CD4-positive, CD25-positive, alpha-beta regulatory T cell (primary cell): ENCODE measurements around the gene NPB. TPM values are rescaled to one million over a fixed set of nuclear protein-coding genes. Genes with fewer than 3 reads are reported as not detected.

Experiments used
- ATAC-seq, 2 donors: fragments of 150-1000 bp; cut with Tn5 transposase; one replicate each; pipeline ENCODE4 v1.10.0; 2021; ENCODE audit warnings: low read depth in 2 of 2, moderate number of reproducible peaks in 2 of 2, moderate library complexity in 1 of 2
- DNase-seq, 3 donors: peaks; one replicate each; pipeline versions ENCODE4 v3.0.0 to v3.0.0-alpha.2; 2012 to 2022; ENCODE audit warnings: mixed read lengths in 1 of 3
- H3K27ac ChIP-seq: one replicate; pipeline ENCODE4 v1.7.0; 2013; ENCODE audit warnings: mild to moderate bottlenecking, low read length; ENCODE audit not compliant: insufficient read depth, poor library complexity, severe bottlenecking
- H3K27me3 ChIP-seq: one replicate; pipeline ENCODE4 v1.7.0; 2013; ENCODE audit warnings: low read length; ENCODE audit not compliant: control insufficient read depth, insufficient read depth
- H3K36me3 ChIP-seq: one replicate; pipeline ENCODE4 v1.7.0; 2013; ENCODE audit warnings: mild to moderate bottlenecking, low read length, moderate library complexity; ENCODE audit not compliant: control insufficient read depth, insufficient read depth
- H3K4me1 ChIP-seq: 2 replicates; pipeline ENCODE4 v1.7.0; 2013; ENCODE audit warnings: mild to moderate bottlenecking, low read length; ENCODE audit not compliant: insufficient read depth, control insufficient read depth, poor library complexity, severe bottlenecking
- H3K4me3 ChIP-seq: one replicate; pipeline ENCODE4 v1.7.0; 2013; ENCODE audit warnings: low read depth, mild to moderate bottlenecking, low read length, moderate library complexity
- H3K9me3 ChIP-seq, 2 experiments: 1 replicate in 1 of 2; 2 replicates in 1 of 2; pipeline ENCODE4 v1.7.0; 2013; ENCODE audit warnings: low read length in 2 of 2, mild to moderate bottlenecking in 1 of 2, moderate library complexity in 1 of 2; ENCODE audit not compliant: control insufficient read depth in 2 of 2
- H3K27ac Mint-ChIP-seq, 3 donors: one replicate each; pipeline ENCODE4 v1.8.0; 2020 to 2022; ENCODE audit warnings: mild to moderate bottlenecking in 3 of 3, mixed read lengths in 3 of 3, moderate library complexity in 2 of 3
- H3K27me3 Mint-ChIP-seq: one replicate; pipeline ENCODE4 v1.8.0; 2022; ENCODE audit warnings: mild to moderate bottlenecking, mixed read lengths
- H3K36me3 Mint-ChIP-seq: one replicate; pipeline ENCODE4 v1.8.0; 2020; ENCODE audit warnings: mixed read lengths
- H3K4me1 Mint-ChIP-seq, 4 donors: one replicate each; pipeline ENCODE4 v1.8.0; 2020 to 2022; ENCODE audit warnings: mixed read lengths in 4 of 4, mild to moderate bottlenecking in 1 of 4
- H3K4me3 Mint-ChIP-seq, 4 donors: one replicate each; pipeline ENCODE4 v1.8.0; 2020 to 2022; ENCODE audit warnings: mild to moderate bottlenecking in 4 of 4, mixed read lengths in 4 of 4, moderate library complexity in 3 of 4
- H3K9me3 Mint-ChIP-seq, 7 donors: one replicate each; pipeline ENCODE4 v1.8.0; 2020 to 2022; ENCODE audit warnings: mixed read lengths in 7 of 7, mild to moderate bottlenecking in 3 of 7, moderate library complexity in 2 of 7
- polyA plus RNA-seq, 4 donors: library from polyadenylated mRNA; unstranded; fragments of 300-500 nt; fragmentation: Illumina TruSeq; gene quantifications; one replicate each; pipeline ENCODE4 v1.2.3, GENCODE V29; 2021
- total RNA-seq: library from RNA; stranded (reverse); gene quantifications from one replicate; pipeline ENCODE4 v1.2.3, GENCODE V29; 2022

The NPB gene
- total and polyA plus RNA-seq, 5 donors from 2014 or later, result 0.10 TPM; not detected in 4

GRCh38 chr17:81904600-81905423 is 2.8 kb downstream of the NPB start:
- Mint-ChIP-seq H3K4me1 (peaks cover 0 to 12% (median 3%) of the 10 kb centered on the region in 4 donors), H3K9me3 (no peaks in the 10 kb centered on the region), H3K27ac (no peak overlapping the region), H3K4me3 (no peak overlapping the region), H3K27me3 (peaks cover 9% of the 10 kb centered on the region), H3K36me3 (peaks cover 12% of the 10 kb centered on the region)
- Histone ChIP-seq H3K4me1 (peaks cover 14% of the 10 kb centered on the region), H3K9me3 (no peaks in the 10 kb centered on the region), H3K27me3 (no peaks in the 10 kb centered on the region), H3K4me3 (no peak overlapping the region), H3K36me3 (peaks cover 7% of the 10 kb centered on the region), H3K27ac (no peak overlapping the region)
- DNase-seq (no peak), ATAC-seq (no peak)

GRCh38 chr17:81905424-81905875 is 3.4 kb downstream of the NPB start:
- no peak for DNase-seq
- H3K4me1 Mint-ChIP-seq, result peaks cover 0 to 15% (median 3%) of the 10 kb centered on the region in 4 donors
- no peak overlapping the region for H3K27ac Mint-ChIP-seq
- peaks cover 21% of the 10 kb centered on the region for H3K4me1 ChIP-seq
- no peak overlapping the region for H3K4me3 Mint-ChIP-seq
- peaks cover 3% of the 10 kb centered on the region for H3K36me3 ChIP-seq
- H3K27me3 ChIP-seq, result no peaks in the 10 kb centered on the region
- peaks cover 6% of the 10 kb centered on the region for H3K36me3 Mint-ChIP-seq
- ATAC-seq, result no peak
- no peaks in the 10 kb centered on the region for H3K9me3 ChIP-seq
- peaks cover 9% of the 10 kb centered on the region for H3K27me3 Mint-ChIP-seq
- no peak overlapping the region for H3K27ac ChIP-seq
- no peak overlapping the region for H3K4me3 ChIP-seq
- H3K9me3 Mint-ChIP-seq, result no peaks in the 10 kb centered on the region

- ATAC-seq, result no peak
- Mint-ChIP-seq H3K4me3 (no peak overlapping the region), H3K4me1 (peaks cover 0 to 14% (median under 1%) of the 10 kb centered on the region in 4 donors), H3K9me3 (no peaks in the 10 kb centered on the region), H3K27ac (no peak overlapping the region), H3K27me3 (peaks cover 5% of the 10 kb centered on the region), H3K36me3 (peaks cover 3% of the 10 kb centered on the region)
- no peak overlapping the region for H3K4me3 ChIP-seq
- no peak for DNase-seq
- peaks cover 3% of the 10 kb centered on the region for H3K36me3 ChIP-seq
- no peaks in the 10 kb centered on the region for H3K27me3 ChIP-seq
- H3K9me3 ChIP-seq, result no peaks in the 10 kb centered on the region
- peaks cover 26% of the 10 kb centered on the region for H3K4me1 ChIP-seq
- no peak overlapping the region for H3K27ac ChIP-seq
Measured at GRCh38 chr17:81905993-81906392, 4.0 kb downstream of the NPB start.

- peaks cover 26% of the 10 kb centered on the region for H3K4me1 ChIP-seq
- Mint-ChIP-seq H3K36me3 (no peaks in the 10 kb centered on the region), H3K27me3 (no peaks in the 10 kb centered on the region), H3K27ac (no peak overlapping the region), H3K9me3 (no peaks in the 10 kb centered on the region), H3K4me1 (peaks cover 0 to 8% (median under 1%) of the 10 kb centered on the region in 4 donors), H3K4me3 (peak overlapping the region in 1 of 4 donors; percentile 22)
- H3K36me3 ChIP-seq, result peaks cover 3% of the 10 kb centered on the region
- no peak overlapping the region for H3K4me3 ChIP-seq
- ATAC-seq (no peak), DNase-seq (no peak)
- H3K27ac ChIP-seq, result no peak overlapping the region
- H3K27me3 ChIP-seq, result no peaks in the 10 kb centered on the region
- H3K9me3 ChIP-seq, result no peaks in the 10 kb centered on the region
Measured at GRCh38 chr17:81906476-81907218, 4.6 kb downstream of the NPB start.

DNA sequence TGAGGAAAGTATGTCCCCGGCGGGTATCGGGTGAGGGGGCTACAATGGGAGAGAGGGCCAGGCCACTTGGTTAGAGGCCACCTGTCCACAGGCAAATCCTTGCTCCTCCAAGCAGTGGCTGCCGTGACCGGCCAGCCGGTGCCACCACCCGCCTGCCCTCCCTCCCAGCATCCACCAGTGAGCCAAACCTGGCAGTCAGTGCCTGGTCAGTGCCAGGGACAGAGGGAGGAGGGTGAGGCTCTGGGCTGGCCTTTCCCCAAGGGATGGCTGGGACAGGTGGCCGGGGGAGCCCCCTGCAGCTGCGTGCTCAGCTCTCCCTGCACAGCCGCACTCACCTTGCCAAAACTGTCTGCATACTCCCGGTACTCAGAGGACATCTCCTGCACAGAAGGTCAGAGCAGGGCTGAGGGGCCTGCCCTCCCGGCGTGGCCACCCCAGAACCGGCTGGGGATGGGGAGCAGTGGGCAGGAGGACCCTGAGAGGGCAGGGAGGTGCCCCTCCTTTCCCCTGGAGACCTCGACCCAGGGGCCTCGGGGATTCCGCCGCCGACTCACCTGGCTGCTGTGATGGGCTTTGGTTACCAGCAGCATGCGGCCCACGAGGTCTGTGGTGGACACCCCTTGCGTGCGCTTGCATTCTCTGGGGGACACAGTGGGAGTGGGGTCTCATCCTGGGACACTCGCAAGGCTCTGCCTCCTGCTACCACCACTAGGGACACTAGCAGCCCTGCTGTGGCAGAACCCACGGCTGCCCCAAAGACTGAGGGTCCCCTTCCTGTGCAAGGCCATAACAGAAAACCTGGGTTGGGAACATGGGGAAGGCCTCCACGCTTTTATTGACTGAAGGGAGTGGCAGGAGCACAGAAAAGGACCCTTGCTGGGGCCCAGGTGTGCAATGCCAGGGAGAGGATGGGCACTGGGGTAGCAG is 5.4 kb downstream of the NPB start:
- ATAC-seq (no peak), DNase-seq (no peak)
- no peaks in the 10 kb centered on the region for H3K27me3 Mint-ChIP-seq
- H3K36me3 Mint-ChIP-seq, result no peaks in the 10 kb centered on the region
- Histone ChIP-seq H3K27ac (no peak overlapping the region), H3K36me3 (peaks cover 5% of the 10 kb centered on the region), H3K4me1 (peaks cover 21% of the 10 kb centered on the region), H3K27me3 (no peaks in the 10 kb centered on the region), H3K4me3 (no peak overlapping the region), H3K9me3 (no peaks in the 10 kb centered on the region)
- peaks cover 0 to 8% (median under 1%) of the 10 kb centered on the region in 4 donors for H3K4me1 Mint-ChIP-seq
- no peak overlapping the region for H3K4me3 Mint-ChIP-seq
- no peak overlapping the region for H3K27ac Mint-ChIP-seq
- no peaks in the 10 kb centered on the region for H3K9me3 Mint-ChIP-seq

DNA sequence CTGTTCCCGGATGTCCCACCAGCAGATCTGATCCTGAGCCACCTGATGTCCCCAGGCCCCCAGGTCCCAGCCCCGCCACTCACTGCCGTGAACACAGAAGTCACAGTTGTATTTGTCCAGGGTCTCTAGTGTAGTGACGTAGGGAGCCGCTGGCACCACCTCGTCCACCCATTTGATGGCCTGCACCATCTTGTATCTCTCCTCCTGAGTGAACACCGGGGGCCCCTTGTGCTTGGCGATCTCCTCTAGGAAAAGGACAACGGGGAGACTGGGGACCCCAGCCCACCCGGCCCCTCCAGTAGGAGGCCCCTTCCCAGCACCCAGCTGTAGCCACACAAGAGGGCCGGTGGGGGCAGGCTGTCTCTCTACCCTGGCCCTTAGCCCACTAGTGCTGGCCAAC is 6.8 kb downstream of the NPB start:
- Mint-ChIP-seq H3K27ac (no peak overlapping the region), H3K4me1 (peaks cover 0 to 10% (median 3%) of the 10 kb centered on the region in 4 donors), H3K9me3 (no peaks in the 10 kb centered on the region), H3K4me3 (peak overlapping the region in 2 of 4 donors; percentile 74 to 75), H3K36me3 (peaks cover 9% of the 10 kb centered on the region), H3K27me3 (no peaks in the 10 kb centered on the region)
- ATAC-seq (no peak), DNase-seq (no peak)
- H3K9me3 ChIP-seq, result no peaks in the 10 kb centered on the region
- H3K4me3 ChIP-seq, result no peak overlapping the region
- H3K27ac ChIP-seq, result no peak overlapping the region
- peaks cover 18% of the 10 kb centered on the region for H3K4me1 ChIP-seq
- peaks cover 17% of the 10 kb centered on the region for H3K36me3 ChIP-seq
- no peaks in the 10 kb centered on the region for H3K27me3 ChIP-seq

DNA sequence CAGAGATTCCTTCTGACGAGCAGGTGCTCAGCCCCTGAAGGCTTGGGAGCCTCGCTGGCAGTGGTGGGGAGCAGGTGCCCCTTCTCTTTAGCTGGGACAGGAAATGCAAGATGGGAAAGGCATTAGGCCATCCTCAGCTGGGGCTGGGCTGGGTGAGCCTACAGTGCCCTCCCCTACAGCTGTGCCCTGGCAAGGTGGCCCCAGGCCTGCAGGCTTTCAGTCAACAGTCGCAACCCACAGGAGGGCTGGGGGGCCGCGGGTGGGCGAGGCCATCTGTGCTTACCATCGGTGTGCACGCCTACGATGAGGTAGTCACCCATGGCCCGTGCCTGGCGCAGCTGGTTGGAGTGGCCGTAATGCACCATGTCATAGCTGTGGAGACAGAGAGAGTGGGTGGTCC is 7.2 kb downstream of the NPB start:
- Histone ChIP-seq H3K4me1 (peaks cover 18% of the 10 kb centered on the region), H3K27me3 (no peaks in the 10 kb centered on the region), H3K4me3 (no peak overlapping the region), H3K27ac (no peak overlapping the region), H3K9me3 (no peaks in the 10 kb centered on the region), H3K36me3 (peaks cover 22% of the 10 kb centered on the region)
- H3K27me3 Mint-ChIP-seq, result no peaks in the 10 kb centered on the region
- H3K4me3 Mint-ChIP-seq, result peak overlapping the region in 3 of 4 donors; percentile 62 to 87 (median 75)
- H3K4me1 Mint-ChIP-seq, result peaks cover 0 to 10% (median 3%) of the 10 kb centered on the region in 4 donors
- DNase-seq, result no peak
- H3K36me3 Mint-ChIP-seq, result peaks cover 9% of the 10 kb centered on the region
- no peak for ATAC-seq
- H3K27ac Mint-ChIP-seq, result no peak overlapping the region
- no peaks in the 10 kb centered on the region for H3K9me3 Mint-ChIP-seq
